ENCODE results near the gene VRK3. TPM values are rescaled to one million over a fixed set of nuclear protein-coding genes. Genes with fewer than 3 reads are reported as not detected.
"Not testable (repeated sequence)": the region's sequence is repeated elsewhere in the genome, so short reads cannot be mapped to it uniquely, and the experiment has no call there.

Gene VRK3
- 66.1 and 70.0 TPM in 2 replicates for total RNA-seq

GRCh38 chr19:50025022-50025793 lies at the start of gene VRK3:
Gene VRK3, minus strand, starts transcription at chr19:50025372. Its CDS starts 9,210 bp downstream, at chr19:50016162.
- peak within 1 kb of the TSS; percentile 99 for H3K27ac Mint-ChIP-seq
- H3K36me3 Mint-ChIP-seq (ENCODE audit: low read depth), result peaks cover 35% of the 10 kb centered on the region
- peak; percentile 100 for DNase-seq
- peaks cover 2% of the 10 kb centered on the region for H3K27me3 Mint-ChIP-seq
- H3K4me3 Mint-ChIP-seq, result peak within 1 kb of the TSS; percentile 95
- H3K4me1 Mint-ChIP-seq, result peaks cover 34% of the 10 kb centered on the region
- H3K9me3 Mint-ChIP-seq, result peaks cover 9% of the 10 kb centered on the region
- intact Hi-C loops (cut with micrococcal nuclease), result loop anchor here (1.0 to 5.0 kb wide), 4 partner anchors 21 to 212 kb away; partner anchors contain the start of genes AKT1S1, FUZ and TBC1D17

- H3K9me3 Mint-ChIP-seq; H3K4me3 Mint-ChIP-seq; H3K27me3 Mint-ChIP-seq; H3K4me1 Mint-ChIP-seq; intact Hi-C loops (cut with micrococcal nuclease); H3K36me3 Mint-ChIP-seq (ENCODE audit: low read depth); H3K27ac Mint-ChIP-seq; DNase-seq: not testable (repeated sequence)
These were observed 43.2 kb upstream of the VRK3 start for GRCh38 chr19:50068382-50068781.

- H3K36me3 Mint-ChIP-seq (ENCODE audit: low read depth), result no peaks in the 10 kb centered on the region
- H3K27ac Mint-ChIP-seq, result no peak overlapping the region
- intact Hi-C loops (cut with micrococcal nuclease), result no loop called here
- no peaks in the 10 kb centered on the region for H3K4me1 Mint-ChIP-seq
- H3K9me3 Mint-ChIP-seq, result peaks cover 4% of the 10 kb centered on the region
- H3K27me3 Mint-ChIP-seq, result no peaks in the 10 kb centered on the region
- no peak for DNase-seq
- no peak overlapping the region for H3K4me3 Mint-ChIP-seq
These were observed 42.4 kb upstream of the VRK3 start for GRCh38 chr19:50067575-50067974.

- no peak overlapping the region for H3K4me3 Mint-ChIP-seq
These were observed 40.8 kb upstream of the VRK3 start for GRCh38 chr19:50065938-50066337.

GRCh38 chr19:50061650-50062049 lies 36.5 kb upstream of the VRK3 start:
- Mint-ChIP-seq H3K27me3 (no peaks in the 10 kb centered on the region), H3K4me3 (no peak overlapping the region), H3K27ac (no peak overlapping the region), H3K9me3 (peaks cover 7% of the 10 kb centered on the region), H3K36me3 (ENCODE audit: low read depth) (peaks cover 3% of the 10 kb centered on the region), H3K4me1 (no peaks in the 10 kb centered on the region)
- intact Hi-C loops (cut with micrococcal nuclease), result no loop called here
- no peak for DNase-seq

More at GRCh38 chr19:50065938-50066337, 40.8 kb upstream of the VRK3 start:
- H3K4me1 Mint-ChIP-seq, result no peaks in the 10 kb centered on the region
- peaks cover 7% of the 10 kb centered on the region for H3K9me3 Mint-ChIP-seq
- no peak for DNase-seq
- intact Hi-C loops (cut with micrococcal nuclease), result no loop called here
- no peak overlapping the region for H3K27ac Mint-ChIP-seq
- no peaks in the 10 kb centered on the region for H3K27me3 Mint-ChIP-seq
- no peaks in the 10 kb centered on the region for H3K36me3 Mint-ChIP-seq (ENCODE audit: low read depth)

- H3K4me3 Mint-ChIP-seq, result no peak overlapping the region
- H3K27ac Mint-ChIP-seq, result no peak overlapping the region
- no peak for DNase-seq
- peaks cover 10% of the 10 kb centered on the region for H3K9me3 Mint-ChIP-seq
- H3K27me3 Mint-ChIP-seq, result no peaks in the 10 kb centered on the region
- H3K4me1 Mint-ChIP-seq, result no peaks in the 10 kb centered on the region
- H3K36me3 Mint-ChIP-seq (ENCODE audit: low read depth), result peaks cover 3% of the 10 kb centered on the region
- intact Hi-C loops (cut with micrococcal nuclease), result no loop called here
These were observed 34.9 kb upstream of the VRK3 start for GRCh38 chr19:50060107-50060506.

- intact Hi-C loops (cut with micrococcal nuclease), result no loop called here
- Mint-ChIP-seq H3K36me3 (ENCODE audit: low read depth) (peaks cover 3% of the 10 kb centered on the region), H3K4me3 (no peak overlapping the region), H3K4me1 (no peaks in the 10 kb centered on the region), H3K9me3 (peaks cover 6% of the 10 kb centered on the region), H3K27me3 (no peaks in the 10 kb centered on the region), H3K27ac (no peak overlapping the region)
- no peak for DNase-seq
These were observed 33.9 kb upstream of the VRK3 start for GRCh38 chr19:50059045-50059444.

GRCh38 chr19:50058425-50058824 lies 33.3 kb upstream of the VRK3 start:
- DNase-seq, result no peak
- Mint-ChIP-seq H3K27me3 (no peaks in the 10 kb centered on the region), H3K4me1 (no peaks in the 10 kb centered on the region), H3K36me3 (ENCODE audit: low read depth) (peaks cover 3% of the 10 kb centered on the region), H3K4me3 (no peak overlapping the region), H3K9me3 (peaks cover 6% of the 10 kb centered on the region), H3K27ac (no peak overlapping the region)
- intact Hi-C loops (cut with micrococcal nuclease), result no loop called here

- no peak overlapping the region for H3K27ac Mint-ChIP-seq
- DNase-seq, result no peak
- H3K4me3 Mint-ChIP-seq, result no peak overlapping the region
- H3K27me3 Mint-ChIP-seq, result peaks cover 4% of the 10 kb centered on the region
- H3K36me3 Mint-ChIP-seq (ENCODE audit: low read depth), result peaks cover 17% of the 10 kb centered on the region
- H3K9me3 Mint-ChIP-seq, result peaks cover 13% of the 10 kb centered on the region
- H3K4me1 Mint-ChIP-seq, result peaks cover 9% of the 10 kb centered on the region
- intact Hi-C loops (cut with micrococcal nuclease), result no loop called here
These were observed 27.9 kb upstream of the VRK3 start for GRCh38 chr19:50053119-50053518.

- Mint-ChIP-seq H3K27ac (no peak overlapping the region), H3K9me3 (peaks cover 13% of the 10 kb centered on the region), H3K36me3 (ENCODE audit: low read depth) (peaks cover 29% of the 10 kb centered on the region), H3K4me3 (no peak overlapping the region), H3K4me1 (peaks cover 9% of the 10 kb centered on the region), H3K27me3 (peaks cover 4% of the 10 kb centered on the region)
- intact Hi-C loops (cut with micrococcal nuclease), result no loop called here
- DNase-seq, result no peak
These were observed 26.8 kb upstream of the VRK3 start for GRCh38 chr19:50051964-50052363.

- Mint-ChIP-seq H3K27ac (peak overlapping the region; percentile 60), H3K36me3 (ENCODE audit: low read depth) (peaks cover 35% of the 10 kb centered on the region), H3K4me3 (peak overlapping the region; percentile 81), H3K9me3 (peaks cover 13% of the 10 kb centered on the region)
- intact Hi-C loops (cut with micrococcal nuclease); H3K4me1 Mint-ChIP-seq; H3K27me3 Mint-ChIP-seq; DNase-seq: not testable (repeated sequence)
These were observed 26.2 kb upstream of the VRK3 start for GRCh38 chr19:50051228-50051895.

- intact Hi-C loops (cut with micrococcal nuclease), result no loop called here
- Mint-ChIP-seq H3K27me3 (peaks cover 4% of the 10 kb centered on the region), H3K4me1 (peaks cover 9% of the 10 kb centered on the region), H3K4me3 (peak overlapping the region; percentile 81), H3K36me3 (ENCODE audit: low read depth) (peaks cover 42% of the 10 kb centered on the region), H3K27ac (peak overlapping the region; percentile 60), H3K9me3 (peaks cover 13% of the 10 kb centered on the region)
- DNase-seq, result peak; percentile 91
These were observed 25.4 kb upstream of the VRK3 start for GRCh38 chr19:50050406-50051227.

GRCh38 chr19:50047671-50048070 lies 22.5 kb upstream of the VRK3 start:
- intact Hi-C loops (cut with micrococcal nuclease), result no loop called here

More at GRCh38 chr19:50047671-50048070, 22.5 kb upstream of the VRK3 start:
- Mint-ChIP-seq H3K36me3 (ENCODE audit: low read depth) (peaks cover 71% of the 10 kb centered on the region), H3K4me3 (no peak overlapping the region), H3K4me1 (peaks cover 9% of the 10 kb centered on the region), H3K27ac (no peak overlapping the region), H3K27me3 (peaks cover 4% of the 10 kb centered on the region), H3K9me3 (peaks cover 35% of the 10 kb centered on the region)
- no peak for DNase-seq
